GM18951 (cell line): Measurements from ENCODE around the gene TRAPPC12.
"Not testable (repeated sequence)": the region's sequence is repeated elsewhere in the genome, so short reads cannot be mapped to it uniquely, and the experiment has no call there.

Source experiments
- POLR2A ChIP-seq: IDR thresholded peaks from 4 replicates; pipeline ENCODE4 v1.6.1; 2011; ENCODE audit warnings: mild to moderate bottlenecking; ENCODE audit not compliant: insufficient read length, insufficient read depth; ENCODE audit errors: extremely low read depth
- in situ Hi-C: fragments of 300-500 bp; cut with MboI; formaldehyde crosslinking; loops from one replicate; pipeline ENCODE4 v1.12.0; 2022; ENCODE audit warnings: low sequenced_read_pairs, mixed read lengths, inconsistent platforms; ENCODE audit not compliant: unreplicated experiment

The TRAPPC12 gene

DNA sequence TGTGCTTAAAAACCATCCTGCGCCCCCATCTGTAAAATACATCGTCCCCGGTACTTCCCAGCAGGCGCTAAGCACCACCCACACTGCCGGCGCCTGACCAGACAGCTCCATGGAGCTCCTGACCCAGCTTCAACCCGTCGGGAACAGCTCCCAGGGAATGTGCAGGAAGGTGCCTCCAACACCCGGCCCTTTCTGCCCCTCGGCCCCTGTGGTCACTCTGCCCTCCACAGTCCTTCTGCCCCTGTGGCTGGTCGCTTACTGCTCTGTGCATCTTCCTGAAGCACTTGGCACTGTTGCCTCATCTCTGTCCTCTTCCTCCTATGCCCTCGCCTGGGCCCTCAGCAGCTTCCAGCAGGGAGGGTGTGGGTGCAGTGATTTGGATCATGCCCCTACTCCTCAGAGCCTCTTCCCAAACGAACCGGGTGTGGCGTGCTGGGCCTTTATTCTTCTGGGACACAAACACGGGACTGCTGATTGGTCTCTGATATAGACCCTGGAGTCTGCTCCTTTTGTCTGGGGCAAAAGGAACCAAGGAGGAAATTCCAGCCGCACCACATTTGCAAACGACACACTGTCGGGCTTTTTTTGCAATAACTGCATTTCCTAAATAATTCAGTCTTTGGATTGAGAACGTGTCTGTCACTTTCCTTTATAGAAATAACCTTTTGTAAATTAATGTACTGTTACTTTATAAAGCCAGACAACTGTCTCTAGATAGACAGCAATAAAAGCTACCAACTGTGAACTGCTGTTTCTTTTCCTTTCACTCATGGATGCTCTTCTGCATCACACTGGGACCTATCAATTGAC is 73.9 kb downstream of the TRAPPC12 start:
- in situ Hi-C loops = no loop called here
- no peak for TF ChIP-seq POLR2A

DNA sequence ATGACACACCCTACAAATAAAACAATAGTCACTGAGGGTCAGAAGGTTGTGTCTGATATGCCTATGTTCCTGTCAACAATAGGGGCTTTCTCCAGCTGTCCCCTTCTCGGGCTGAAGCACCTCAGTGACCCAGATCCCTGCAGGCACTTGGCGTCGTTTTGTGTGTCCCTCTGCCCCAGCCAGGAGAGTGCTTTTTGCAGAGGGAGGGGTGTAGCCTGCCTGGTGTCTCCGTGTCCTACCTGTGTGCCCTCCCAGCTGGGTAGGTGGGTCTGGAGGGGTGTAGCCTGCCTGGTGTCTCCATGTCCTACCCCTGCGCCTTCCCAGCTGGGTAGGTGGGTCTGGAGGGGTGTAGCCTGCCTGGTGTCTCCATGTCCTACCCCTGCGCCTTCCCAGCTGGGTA is 74.5 kb downstream of the TRAPPC12 start:
- in situ Hi-C loops = not testable (repeated sequence)

DNA sequence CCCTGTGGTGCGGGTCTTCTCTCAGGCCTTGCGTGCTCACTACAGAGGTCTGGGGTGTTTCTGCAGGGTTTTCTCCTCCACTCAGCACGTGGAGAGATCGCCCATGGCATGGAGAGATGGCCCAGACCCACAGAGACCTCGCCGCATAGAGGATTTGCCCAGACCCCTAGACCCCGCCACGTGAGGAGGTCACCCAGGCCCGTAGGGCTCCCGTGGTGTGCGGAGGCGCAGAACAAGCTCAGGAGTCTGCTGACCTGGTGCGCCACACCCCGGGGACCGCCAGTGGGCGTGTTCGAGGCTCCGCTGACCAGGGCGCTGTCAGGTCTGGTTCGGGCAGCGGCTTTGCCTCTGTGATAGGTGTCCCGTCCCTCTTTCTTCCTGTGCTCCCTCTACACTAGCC is 75.3 kb downstream of the TRAPPC12 start:
- in situ Hi-C loops = no loop called here

DNA sequence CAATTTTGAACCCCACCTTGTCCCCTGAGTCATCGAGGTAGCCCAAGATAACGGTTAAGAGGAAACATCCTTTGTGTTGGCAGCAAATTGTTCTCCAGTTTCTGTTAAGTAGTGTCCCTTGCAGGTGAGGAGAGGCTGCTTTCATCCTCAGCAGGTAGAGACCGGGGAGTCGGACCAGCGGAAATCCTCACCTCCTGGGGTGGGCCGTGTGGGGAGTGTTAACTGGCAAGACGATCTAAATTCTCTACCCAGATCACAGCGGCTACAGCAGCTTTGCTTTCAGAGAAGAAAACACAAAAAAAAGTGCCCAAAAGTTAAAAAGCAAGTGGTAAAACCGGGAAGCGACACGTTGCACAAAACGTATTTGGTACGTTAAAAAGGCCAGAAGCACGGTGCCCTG is 76.6 kb downstream of the TRAPPC12 start:
- no peak for TF ChIP-seq POLR2A
- in situ Hi-C loops = no loop called here

More for the DNA sequence above, 75.3 kb downstream of the TRAPPC12 start:
- TF ChIP-seq POLR2A = no peak

DNA sequence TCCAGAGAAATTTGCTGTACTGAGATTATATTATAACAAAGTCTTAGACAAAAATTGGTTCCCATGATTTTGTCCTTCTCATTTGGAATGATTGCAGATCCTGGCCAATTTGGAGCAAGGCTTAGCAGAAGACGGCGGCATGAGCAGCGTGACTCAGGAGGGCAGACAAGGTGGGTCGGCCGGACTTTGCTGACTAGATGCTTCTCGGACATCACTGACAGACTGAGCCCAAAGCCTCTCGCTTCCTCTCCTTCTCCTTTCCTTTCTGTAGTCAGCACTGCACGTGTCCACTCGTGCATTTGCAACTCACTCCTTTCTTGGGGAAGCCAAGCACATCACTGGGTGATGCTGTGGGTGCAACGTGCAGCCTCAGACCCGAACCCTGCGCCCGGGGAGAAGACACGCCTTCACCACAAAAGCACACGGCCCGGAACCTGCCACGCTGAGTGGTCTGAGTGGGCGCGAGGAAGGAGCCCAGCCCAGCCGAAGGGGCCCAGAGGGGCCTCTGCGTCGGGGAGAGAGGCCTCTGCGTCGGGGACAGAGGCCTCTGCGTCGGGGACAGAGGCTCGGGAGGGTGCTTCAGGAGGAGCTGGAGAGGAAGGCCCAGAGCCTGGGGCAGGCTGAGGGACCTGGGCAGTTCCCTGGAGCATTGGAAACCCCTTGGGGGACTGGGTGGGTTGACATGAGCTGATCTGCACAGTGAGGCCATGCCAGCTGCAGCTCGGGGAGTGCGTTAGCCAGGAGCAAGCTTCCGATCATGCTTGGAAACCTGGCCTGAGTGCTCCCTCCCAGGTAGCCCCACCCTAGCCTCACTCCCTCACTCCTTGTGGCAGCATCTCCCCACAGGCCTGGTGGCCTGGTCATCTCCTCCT is 78.3 kb downstream of the TRAPPC12 start:
- TF ChIP-seq POLR2A = no peak
- in situ Hi-C loops = no loop called here

DNA sequence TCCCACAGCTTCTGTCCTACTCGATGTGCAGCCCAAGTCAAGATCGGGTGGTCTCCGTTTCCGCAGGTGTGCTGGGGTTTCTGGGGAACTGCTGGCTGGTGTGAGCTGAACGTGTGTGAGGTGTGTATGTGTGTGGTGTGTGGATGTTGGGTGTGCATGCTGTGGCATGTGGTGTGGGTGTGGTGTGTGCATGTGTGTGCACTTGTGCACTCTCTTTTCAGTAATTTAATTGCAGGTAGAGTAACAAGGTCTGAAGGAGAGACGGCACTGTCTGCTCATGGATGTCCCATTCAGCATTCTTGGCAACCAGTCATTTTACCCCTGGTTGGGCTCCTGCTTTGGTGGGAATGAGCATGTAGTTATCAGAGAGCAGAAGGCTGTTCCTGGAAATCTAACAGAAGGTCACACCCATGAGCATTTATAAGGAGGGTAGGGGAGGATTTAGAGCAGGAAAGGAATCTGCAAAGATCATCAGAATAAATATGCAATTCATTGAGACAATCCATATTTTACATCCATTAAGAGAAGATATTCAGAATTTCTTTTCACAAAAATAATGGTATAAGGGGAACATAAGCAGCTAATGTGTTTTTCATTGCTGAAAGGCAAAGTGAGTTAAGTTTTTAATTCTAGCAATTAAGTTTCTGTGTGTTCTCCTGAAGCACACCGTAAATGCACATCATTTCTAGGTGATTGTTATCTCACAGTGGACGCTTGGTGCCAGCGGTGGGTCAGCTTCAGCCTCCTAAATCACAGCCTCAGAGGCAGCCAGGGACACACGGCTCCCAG is 79.1 kb downstream of the TRAPPC12 start:
- no peak for TF ChIP-seq POLR2A
- in situ Hi-C loops = no loop called here

DNA sequence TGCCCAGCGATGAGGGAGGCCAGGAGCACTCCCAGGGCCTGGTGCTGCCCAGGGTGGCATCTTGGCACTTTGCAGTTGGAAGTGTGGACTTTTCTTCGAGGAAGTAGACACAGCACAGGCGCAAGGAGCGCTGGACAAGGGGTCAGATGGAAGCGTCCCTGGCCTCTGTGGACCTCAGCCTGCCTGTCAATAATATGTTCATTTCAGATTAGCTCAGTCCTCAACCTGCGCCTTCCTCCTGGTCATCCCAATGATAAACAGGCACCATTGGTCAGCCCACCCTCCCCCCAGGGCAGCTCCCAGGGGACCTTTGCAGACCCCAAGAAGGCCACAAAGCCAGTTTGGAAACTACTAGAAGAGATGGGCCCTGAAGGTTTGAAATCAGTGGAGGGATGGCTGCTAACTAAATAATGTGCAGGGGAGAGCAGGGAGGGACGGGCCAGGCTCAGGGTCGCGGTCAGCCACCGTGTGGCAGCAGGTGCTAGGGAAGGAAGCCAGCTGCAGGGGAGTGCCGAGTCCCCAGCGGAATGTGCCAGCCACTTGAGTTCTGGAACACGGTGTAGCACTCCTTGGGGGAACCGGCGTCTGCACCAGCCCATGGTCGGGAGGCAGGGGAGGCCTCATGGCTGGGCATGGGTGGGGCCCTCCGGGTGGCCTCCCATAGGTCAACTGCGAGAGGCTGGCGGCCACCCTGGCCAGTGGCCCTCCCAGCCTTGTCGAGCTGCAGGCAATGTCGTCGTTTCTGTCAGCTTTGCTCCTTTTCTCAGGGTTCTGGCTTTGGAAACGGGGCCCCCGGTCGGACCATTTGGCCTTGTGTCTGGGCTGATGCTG is 79.9 kb downstream of the TRAPPC12 start:
- in situ Hi-C loops = no loop called here
- TF ChIP-seq POLR2A = no peak

DNA sequence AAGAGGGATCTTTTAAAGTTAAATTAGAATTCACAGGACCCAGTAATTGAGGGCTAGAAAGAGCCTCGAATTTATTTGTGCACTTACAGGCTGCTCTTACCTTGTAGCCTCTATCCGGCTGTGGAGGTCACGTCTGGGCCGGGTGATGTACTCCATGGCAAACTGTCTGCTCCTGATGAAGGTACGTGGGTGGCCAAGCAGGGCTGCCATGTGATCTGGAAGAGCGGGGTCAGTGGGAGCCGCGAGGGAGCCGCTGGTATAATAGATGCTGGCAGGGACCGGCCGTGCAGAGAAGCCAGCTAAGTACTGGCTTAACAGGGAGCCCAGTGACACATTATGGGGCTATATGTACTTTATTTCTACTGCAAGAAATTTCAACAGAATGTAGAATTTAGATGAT is 80.7 kb downstream of the TRAPPC12 start:
- in situ Hi-C loops = no loop called here

DNA sequence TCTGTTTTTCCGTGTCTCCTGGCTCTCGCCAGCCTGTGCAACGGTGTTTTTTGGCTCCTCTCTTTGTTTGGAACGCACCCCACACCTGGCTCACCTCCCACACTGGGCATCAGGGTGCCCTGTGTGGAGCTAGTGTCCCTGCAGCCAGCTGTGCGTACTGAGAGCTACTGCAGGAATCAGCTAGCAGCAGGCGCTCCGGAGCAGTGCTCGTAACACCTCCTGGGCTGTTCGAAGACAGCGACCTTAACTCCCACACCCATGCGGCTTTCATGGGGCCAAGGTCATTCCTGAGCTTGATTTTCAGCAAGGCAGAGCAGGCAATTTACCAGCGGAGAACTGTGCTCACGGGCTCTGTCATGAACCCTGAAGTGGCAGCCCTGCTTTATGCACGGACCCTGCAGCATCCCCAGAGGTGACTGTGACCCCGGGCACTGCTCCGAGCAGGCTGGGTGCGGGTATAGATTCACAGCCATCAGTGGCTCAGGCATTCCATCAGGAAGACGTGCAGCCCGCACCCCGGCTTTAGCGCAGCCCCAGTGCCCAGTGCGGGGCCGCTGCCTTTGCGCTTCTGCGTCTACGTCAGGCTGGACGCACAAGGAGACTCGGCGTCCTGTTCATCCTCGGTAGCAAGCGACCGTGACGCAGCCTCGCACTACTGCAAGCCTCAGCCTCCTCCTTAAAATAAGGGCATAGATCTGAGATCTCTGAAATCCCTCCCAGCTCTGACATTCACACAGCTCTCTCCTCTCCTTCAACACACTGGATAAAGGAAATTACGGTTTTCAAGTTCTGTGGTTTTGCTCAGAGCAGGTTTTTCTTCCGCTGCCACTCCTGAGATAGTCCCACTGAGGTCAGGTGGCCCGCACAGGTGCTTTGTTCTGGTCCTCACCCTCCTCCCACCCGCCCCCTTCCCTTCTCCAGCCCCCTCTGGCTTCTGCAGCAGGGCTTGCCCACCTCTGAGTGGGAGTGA is 81.6 kb downstream of the TRAPPC12 start:
- in situ Hi-C loops = no loop called here

More for the DNA sequence above, 80.7 kb downstream of the TRAPPC12 start:
- no peak for TF ChIP-seq POLR2A

DNA sequence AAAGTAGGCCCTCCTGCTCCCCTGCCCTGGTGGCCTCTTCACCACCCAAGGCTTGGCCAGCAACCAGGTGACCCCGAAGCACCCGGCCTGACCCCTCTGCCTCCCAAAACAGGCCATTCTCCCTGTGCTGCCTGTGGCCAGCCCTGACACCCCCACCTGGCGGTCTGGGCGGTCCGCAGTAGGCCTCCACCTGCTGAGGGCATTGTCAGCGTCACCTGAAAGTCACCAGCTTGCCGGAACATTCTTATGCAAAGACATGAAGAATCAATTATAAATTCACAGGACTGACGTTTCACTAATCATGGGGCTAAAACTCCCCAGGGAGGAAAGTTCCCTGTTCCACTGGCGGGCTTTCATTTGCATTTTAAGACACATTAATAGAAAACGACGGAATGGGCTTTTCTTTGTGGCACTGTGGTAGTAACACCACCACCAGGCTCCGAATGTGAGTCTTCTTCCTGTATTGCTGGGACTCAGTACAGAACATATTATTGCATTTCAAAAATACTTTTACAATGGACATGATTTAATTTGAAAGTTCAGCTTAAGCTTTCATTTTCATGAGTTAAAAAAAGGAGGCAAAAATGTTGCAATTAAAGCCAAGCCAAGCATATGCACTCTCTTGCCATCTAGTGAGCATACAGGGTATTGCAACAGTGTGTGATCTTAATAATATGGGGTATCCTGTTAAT is 82.5 kb downstream of the TRAPPC12 start:
- in situ Hi-C loops = no loop called here
- TF ChIP-seq POLR2A = no peak

More for the DNA sequence above, 81.6 kb downstream of the TRAPPC12 start:
- TF ChIP-seq POLR2A = no peak
